Upper lobe of left lung (tissue), 6 donors: Measurements from ENCODE around the gene SPP2. TPM values are rescaled to one million over a fixed set of nuclear protein-coding genes. Genes with fewer than 3 reads are reported as not detected.

ENCODE experiments used
- ATAC-seq, 2 donors: fragments of 200-7000 bp; cut with Tn5 transposase; one replicate each; pipeline ENCODE4 v1.9.1; 2022; ENCODE audit warnings: mild to moderate bottlenecking in 2 of 2, moderate library complexity in 2 of 2; ENCODE audit not compliant: low FRiP score in 2 of 2
- DNase-seq, 2 donors: peaks; one replicate each; pipeline ENCODE4 v3.0.0-alpha.2; 2019 to 2020
- H3K27ac ChIP-seq, 4 donors: fragments of 200-600 bp; sonication (generic); one replicate each; pipeline ENCODE4 v1.5.1; 2016 to 2019
- H3K27me3 ChIP-seq, 4 donors: fragments of 200-600 bp; sonication (generic); one replicate each; pipeline ENCODE4 v1.5.1; 2017 to 2019
- H3K36me3 ChIP-seq, 4 donors: fragments of 200-600 bp; sonication (generic); one replicate each; pipeline ENCODE4 v1.5.1; 2016 to 2019
- H3K4me1 ChIP-seq, 4 donors: fragments of 200-600 bp; sonication (generic); one replicate each; pipeline ENCODE4 v1.5.1; 2018 to 2019
- H3K4me3 ChIP-seq, 4 donors: fragments of 200-600 bp; sonication (generic); one replicate each; pipeline ENCODE4 v1.5.1; 2017 to 2019; ENCODE audit warnings: mild to moderate bottlenecking in 2 of 4, moderate library complexity in 1 of 4
- H3K9me3 ChIP-seq, 4 donors: fragments of 200-600 bp; sonication (generic); one replicate each; pipeline ENCODE4 v1.5.1; 2018 to 2019
- CTCF ChIP-seq, 6 experiments: fragments of 450-650 bp in 4 of 6; fragments of 200-600 bp in 2 of 6; sonication (generic) in 2 of 6; IDR thresholded peaks; one replicate each; pipeline ENCODE4 v1.5.1; 2016 to 2019; ENCODE audit warnings: antibody characterized with exemption in 6 of 6
- EP300 ChIP-seq, 4 donors: sonication (generic); formaldehyde crosslinking; IDR thresholded peaks; one replicate each; pipeline ENCODE4 v1.5.1; 2017; ENCODE audit warnings: antibody characterized with exemption in 4 of 4, control low read depth in 2 of 4
- POLR2A ChIP-seq, 4 donors: fragments of 450-650 bp; IDR thresholded peaks; one replicate each; pipeline ENCODE4 v1.5.1; 2016 to 2017; ENCODE audit warnings: antibody characterized with exemption in 4 of 4, mild to moderate bottlenecking in 2 of 4
- POLR2AphosphoS5 ChIP-seq, 2 donors: sonication (generic); formaldehyde crosslinking; IDR thresholded peaks; one replicate each; pipeline ENCODE4 v1.5.1; 2017; ENCODE audit warnings: antibody characterized with exemption in 2 of 2
- WGBS, 2 donors: methylation state at CpG; one replicate each; pipeline ENCODE4 v1.1.5; 2017 to 2018; 5-methylcytosine and 5-hydroxymethylcytosine counted together
- total RNA-seq, 6 donors: library from RNA; depleted of rRNA in 4 of 6; stranded (reverse); fragments of >200 nt in 4 of 6; gene quantifications; one replicate each; pipeline versions ENCODE4 v1.1.0 to v1.2.1, GENCODE V29; 2016 to 2021
- donor health status: DM: no; HTN: no; CAD: no; lungs with moderate emphysema.
- donor health status: DM: no; HTN: yes; CAD: no; lungs with severe emphysema.

Gene SPP2
- total RNA-seq, 6 donors from 2014 or later = not detected

DNA sequence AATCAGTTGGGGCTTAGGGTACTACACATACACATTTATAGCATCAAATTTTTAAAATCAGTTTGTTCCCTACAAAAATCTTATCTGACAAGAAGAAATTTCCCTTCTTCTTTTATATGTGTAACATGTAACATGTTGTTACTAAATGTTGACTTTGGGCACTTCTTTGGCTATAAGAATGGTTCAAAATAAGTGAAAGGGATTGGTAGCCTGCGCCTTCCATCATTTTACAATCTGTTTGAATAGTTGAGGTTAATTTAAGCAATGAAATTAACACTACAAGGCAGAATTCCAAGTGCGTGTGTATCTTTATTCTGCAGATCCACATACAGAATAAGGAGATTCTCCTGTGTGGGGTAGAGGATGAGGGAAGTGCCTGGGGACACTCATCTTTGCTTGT lies 30.2 kb upstream of the SPP2 start:
- Histone ChIP-seq H3K27ac (no peak overlapping the region), H3K4me3 (no peak overlapping the region), H3K9me3 (no peaks in the 10 kb centered on the region), H3K36me3 (no peaks in the 10 kb centered on the region), H3K27me3 (no peaks in the 10 kb centered on the region), H3K4me1 (no peaks in the 10 kb centered on the region)
- WGBS, 2 donors = 87 to 90% methylated on average over 2 of the region's 2 CpGs
- no peak for ATAC-seq
- TF ChIP-seq CTCF (IDR thresholded peaks at IDR 0.05) (no peak), POLR2AphosphoS5 (IDR thresholded peaks at IDR 0.05) (no peak), POLR2A (IDR thresholded peaks at IDR 0.05) (no peak), EP300 (IDR thresholded peaks at IDR 0.05) (no peak)
- no peak for DNase-seq

DNA sequence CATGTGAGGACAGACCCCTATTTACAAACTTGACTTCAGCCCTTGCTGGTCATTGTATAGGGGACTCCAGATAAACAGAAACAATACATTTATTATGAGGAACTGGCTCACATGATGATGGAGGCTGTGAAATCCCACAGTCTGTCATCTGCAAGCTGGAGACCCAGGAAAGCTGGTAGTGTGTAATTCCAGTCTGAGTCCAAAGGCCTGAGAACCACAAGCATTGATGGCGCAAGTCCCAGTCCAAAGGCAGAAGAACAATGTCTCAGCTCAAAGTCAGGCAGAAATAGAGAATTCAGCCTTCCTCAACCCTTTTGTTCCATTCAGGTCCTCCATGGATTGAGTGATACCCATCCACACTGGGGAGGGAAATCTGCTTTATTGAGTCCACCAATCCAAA lies 28.1 kb upstream of the SPP2 start:
- WGBS, 2 donors = 100% methylated on average over 1 of the region's 1 CpG
- ATAC-seq = no peak
- Histone ChIP-seq H3K9me3 (no peaks in the 10 kb centered on the region), H3K27ac (no peak overlapping the region), H3K36me3 (no peaks in the 10 kb centered on the region), H3K4me3 (no peak overlapping the region), H3K27me3 (no peaks in the 10 kb centered on the region), H3K4me1 (no peaks in the 10 kb centered on the region)
- no peak for DNase-seq
- TF ChIP-seq EP300 (IDR thresholded peaks at IDR 0.05) = no peak
- TF ChIP-seq POLR2AphosphoS5 (IDR thresholded peaks at IDR 0.05) = no peak
- no peak for TF ChIP-seq CTCF (IDR thresholded peaks at IDR 0.05)
- TF ChIP-seq POLR2A (IDR thresholded peaks at IDR 0.05) = no peak

DNA sequence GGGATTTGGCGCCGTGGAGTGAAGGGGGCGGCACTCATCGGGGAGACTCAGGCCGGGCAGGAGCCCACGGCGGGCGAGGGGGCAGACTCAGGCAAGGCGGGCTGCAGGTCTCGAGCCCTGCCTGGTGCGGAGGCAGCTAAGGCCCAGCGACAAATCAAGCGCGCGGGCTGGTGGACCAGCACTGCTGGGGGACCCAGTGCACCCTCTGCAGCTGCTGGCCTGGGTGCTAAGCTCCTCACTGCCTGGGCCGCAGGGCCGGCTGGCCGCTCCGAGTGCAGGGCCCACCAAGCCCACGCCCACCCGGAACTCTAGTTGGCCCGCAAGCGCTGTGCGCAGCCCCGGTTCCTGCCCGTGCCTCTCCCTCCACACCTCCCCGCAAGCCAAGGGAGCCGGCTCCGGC lies 26.2 kb upstream of the SPP2 start:
- H3K4me1 ChIP-seq = no peaks in the 10 kb centered on the region
- no peaks in the 10 kb centered on the region for H3K9me3 ChIP-seq
- TF ChIP-seq POLR2AphosphoS5 (IDR thresholded peaks at IDR 0.05) (no peak), POLR2A (IDR thresholded peaks at IDR 0.05) (no peak), CTCF (IDR thresholded peaks at IDR 0.05) (no peak), EP300 (IDR thresholded peaks at IDR 0.05) (no peak)
- no peaks in the 10 kb centered on the region for H3K27me3 ChIP-seq
- no peak overlapping the region for H3K27ac ChIP-seq
- no peak overlapping the region for H3K4me3 ChIP-seq
- 91 to 96% methylated on average over 12 to 26 of the region's 29 CpGs for WGBS, 2 donors
- ATAC-seq (no peak), DNase-seq (peak in 1 of 2 donors; percentile 79)
- H3K36me3 ChIP-seq = no peaks in the 10 kb centered on the region

GRCh38 chr2:234025466-234025865 lies 25.0 kb upstream of the SPP2 start:
- TF ChIP-seq POLR2AphosphoS5 (IDR thresholded peaks at IDR 0.05) (no peak), CTCF (IDR thresholded peaks at IDR 0.05) (no peak), POLR2A (IDR thresholded peaks at IDR 0.05) (no peak), EP300 (IDR thresholded peaks at IDR 0.05) (no peak)
- DNase-seq (no peak), ATAC-seq (no peak)
- Histone ChIP-seq H3K36me3 (no peaks in the 10 kb centered on the region), H3K27me3 (no peaks in the 10 kb centered on the region), H3K9me3 (no peaks in the 10 kb centered on the region), H3K4me3 (peak overlapping the region in 2 of 4 donors; percentile 18 to 23), H3K4me1 (no peaks in the 10 kb centered on the region), H3K27ac (no peak overlapping the region)
- WGBS, 2 donors = 38 to 44% methylated on average over 10 of the region's 10 CpGs

- ATAC-seq = peak in 1 of 2 donors; percentile 8
- Histone ChIP-seq H3K9me3 (no peaks in the 10 kb centered on the region), H3K27me3 (no peaks in the 10 kb centered on the region), H3K4me3 (peak overlapping the region in 2 of 4 donors; percentile 18 to 23), H3K4me1 (no peaks in the 10 kb centered on the region), H3K27ac (no peak overlapping the region), H3K36me3 (no peaks in the 10 kb centered on the region)
- no peak for DNase-seq
- TF ChIP-seq EP300 (IDR thresholded peaks at IDR 0.05) = no peak
- no peak for TF ChIP-seq POLR2AphosphoS5 (IDR thresholded peaks at IDR 0.05)
- no peak for TF ChIP-seq CTCF (IDR thresholded peaks at IDR 0.05)
- no peak for TF ChIP-seq POLR2A (IDR thresholded peaks at IDR 0.05)
- 38 to 41% methylated on average over 5 of the region's 5 CpGs for WGBS, 2 donors
These were observed 24.6 kb upstream of the SPP2 start for GRCh38 chr2:234025891-234026401.
